ENCODE measurements around the gene WDFY4.

WDFY4 gene

DNA sequence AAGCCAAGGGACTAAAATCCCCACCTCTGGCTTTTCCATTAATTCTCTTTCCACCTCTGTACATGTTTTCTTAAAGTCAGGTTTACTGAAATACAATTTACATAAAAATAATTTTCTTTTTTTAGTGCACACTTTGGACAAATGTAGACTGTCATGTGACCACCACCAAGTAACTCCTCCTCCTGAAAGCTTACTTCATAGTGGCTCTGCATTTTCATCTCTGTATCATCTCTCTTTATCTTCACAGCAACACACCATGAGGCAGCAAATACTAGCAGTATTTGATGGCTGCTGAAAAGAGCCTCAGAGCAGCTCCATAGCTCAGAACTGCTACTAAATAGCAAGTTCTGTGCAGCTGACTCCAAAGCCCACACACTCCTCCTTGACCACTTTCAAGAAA is 17.3 kb downstream of the WDFY4 start:
- no peak for DNase-seq (ENCODE audit: low read depth)
- H3K4me3 ChIP-seq (ENCODE audit: low read depth, low read length) = no peak overlapping the region
- no peak for TF ChIP-seq CTCF (conservative IDR thresholded peaks at IDR 0.05; ENCODE audit: low read depth, low read length)

DNA sequence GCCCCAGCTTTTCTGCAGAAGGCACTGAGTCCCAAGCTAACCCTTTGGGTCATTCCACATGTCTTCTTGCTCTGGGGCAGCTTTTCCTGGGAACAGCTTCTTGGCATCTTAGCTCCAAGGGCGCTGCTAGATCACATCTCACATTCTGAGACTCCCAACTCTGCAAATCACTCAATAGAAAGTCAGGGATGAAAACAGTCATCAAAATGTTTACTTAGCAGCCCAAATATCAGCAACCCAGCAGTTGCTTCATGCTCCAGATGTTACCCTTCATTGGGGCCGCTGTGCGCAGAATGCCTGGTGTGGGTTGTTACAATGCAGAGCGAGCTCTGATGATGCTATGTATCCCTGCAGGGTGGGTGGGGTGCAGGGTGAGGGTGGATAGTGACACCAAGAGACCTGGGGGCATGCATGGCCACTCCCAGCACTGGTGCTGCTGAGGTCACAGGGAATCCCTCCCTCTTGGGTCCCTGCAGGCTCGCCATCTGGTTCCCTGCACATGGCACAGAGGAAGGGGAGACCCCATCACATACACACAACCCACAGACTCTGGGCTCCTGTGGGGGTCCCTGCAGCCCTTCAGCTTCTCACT is 19.0 kb downstream of the WDFY4 start:
- no peak for TF ChIP-seq CTCF (conservative IDR thresholded peaks at IDR 0.05; ENCODE audit: low read depth, low read length)
- H3K4me3 ChIP-seq (ENCODE audit: low read depth, low read length) = no peak overlapping the region
- no peak for DNase-seq (ENCODE audit: low read depth)

- TF ChIP-seq CTCF (conservative IDR thresholded peaks at IDR 0.05; ENCODE audit: low read depth, low read length) = no peak
- no peak for DNase-seq (ENCODE audit: low read depth)
- no peak overlapping the region for H3K4me3 ChIP-seq (ENCODE audit: low read depth, low read length)
Measured at GRCh38 chr10:48704156-48704555, 19.5 kb downstream of the WDFY4 start.

GRCh38 chr10:48705401-48705938 is 20.8 kb downstream of the WDFY4 start:
- H3K4me3 ChIP-seq (ENCODE audit: low read depth, low read length) = no peak overlapping the region
- no peak for DNase-seq (ENCODE audit: low read depth)
- TF ChIP-seq CTCF (conservative IDR thresholded peaks at IDR 0.05; ENCODE audit: low read depth, low read length) = no peak

DNA sequence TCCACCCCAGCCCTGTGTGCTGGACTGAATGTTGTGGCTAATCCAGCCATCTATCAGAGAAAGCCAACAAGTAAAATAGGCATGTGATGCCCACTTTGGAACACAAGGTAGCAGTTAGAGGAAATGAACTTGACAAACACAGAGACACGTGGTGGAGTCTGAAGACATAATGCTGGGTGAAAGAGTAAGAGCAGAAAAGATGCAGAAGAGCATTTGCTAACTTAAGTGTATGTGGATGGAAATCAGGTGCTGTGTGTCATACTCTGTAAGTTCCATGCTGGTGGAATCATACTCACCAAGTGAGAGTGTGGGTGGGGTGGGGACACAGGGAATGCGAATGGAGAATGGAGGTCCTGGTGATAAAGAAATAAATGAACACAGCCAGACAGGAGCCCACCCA is 22.8 kb downstream of the WDFY4 start:
- no peak overlapping the region for H3K4me3 ChIP-seq (ENCODE audit: low read depth, low read length)
- no peak for DNase-seq (ENCODE audit: low read depth)

GRCh38 chr10:48708144-48708543 is 23.5 kb downstream of the WDFY4 start:
- no peak for TF ChIP-seq CTCF (conservative IDR thresholded peaks at IDR 0.05; ENCODE audit: low read depth, low read length)
- peak; percentile 46 for DNase-seq (ENCODE audit: low read depth)
- no peak overlapping the region for H3K4me3 ChIP-seq (ENCODE audit: low read depth, low read length)

More for the DNA sequence above, 22.8 kb downstream of the WDFY4 start:
- TF ChIP-seq CTCF (conservative IDR thresholded peaks at IDR 0.05; ENCODE audit: low read depth, low read length) = no peak

DNA sequence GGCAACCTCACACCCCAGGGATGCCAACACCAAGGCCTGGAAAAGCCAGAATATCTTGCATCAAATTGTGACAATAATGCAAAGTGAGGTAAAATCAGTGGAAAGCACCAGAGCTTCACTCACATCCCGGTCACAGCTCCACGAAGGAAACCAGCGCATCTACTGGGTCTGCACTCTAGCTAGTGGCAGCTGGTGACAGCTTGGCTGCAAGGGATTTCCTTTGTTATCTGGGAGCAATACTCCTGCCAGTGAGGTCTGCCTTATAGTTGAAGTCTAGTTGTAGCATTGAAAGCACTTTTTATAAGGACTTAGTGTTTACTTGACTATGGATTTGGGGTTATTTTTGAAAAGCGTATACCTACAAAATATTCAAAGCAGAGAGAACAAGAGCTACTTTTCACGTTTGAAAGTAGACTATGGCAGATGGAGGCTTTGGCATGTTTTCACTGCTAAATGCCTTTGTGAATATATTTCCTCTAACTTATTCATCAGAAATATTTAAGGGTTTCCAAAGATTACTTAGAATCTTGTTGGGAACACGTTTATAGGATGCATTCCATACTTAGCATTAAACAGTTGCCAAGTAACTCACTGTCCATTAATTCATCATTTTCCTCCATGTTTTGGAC is 26.1 kb downstream of the WDFY4 start:
- no peak overlapping the region for H3K4me3 ChIP-seq (ENCODE audit: low read depth, low read length)
- no peak for DNase-seq (ENCODE audit: low read depth)
- TF ChIP-seq CTCF (conservative IDR thresholded peaks at IDR 0.05; ENCODE audit: low read depth, low read length) = no peak

Measured in choroid plexus epithelial cell (primary cell).